ENCODE measurements around the gene CLMN. TPM values are rescaled to one million over a fixed set of nuclear protein-coding genes. Genes with fewer than 3 reads are reported as not detected.

The CLMN gene
- total and polyA plus RNA-seq, 10 of the 15 experiments (the other 5 are each of a cell fraction or from before 2014, with no cell fraction given): 7.8 to 49.3 (median 18.5) TPM

DNA sequence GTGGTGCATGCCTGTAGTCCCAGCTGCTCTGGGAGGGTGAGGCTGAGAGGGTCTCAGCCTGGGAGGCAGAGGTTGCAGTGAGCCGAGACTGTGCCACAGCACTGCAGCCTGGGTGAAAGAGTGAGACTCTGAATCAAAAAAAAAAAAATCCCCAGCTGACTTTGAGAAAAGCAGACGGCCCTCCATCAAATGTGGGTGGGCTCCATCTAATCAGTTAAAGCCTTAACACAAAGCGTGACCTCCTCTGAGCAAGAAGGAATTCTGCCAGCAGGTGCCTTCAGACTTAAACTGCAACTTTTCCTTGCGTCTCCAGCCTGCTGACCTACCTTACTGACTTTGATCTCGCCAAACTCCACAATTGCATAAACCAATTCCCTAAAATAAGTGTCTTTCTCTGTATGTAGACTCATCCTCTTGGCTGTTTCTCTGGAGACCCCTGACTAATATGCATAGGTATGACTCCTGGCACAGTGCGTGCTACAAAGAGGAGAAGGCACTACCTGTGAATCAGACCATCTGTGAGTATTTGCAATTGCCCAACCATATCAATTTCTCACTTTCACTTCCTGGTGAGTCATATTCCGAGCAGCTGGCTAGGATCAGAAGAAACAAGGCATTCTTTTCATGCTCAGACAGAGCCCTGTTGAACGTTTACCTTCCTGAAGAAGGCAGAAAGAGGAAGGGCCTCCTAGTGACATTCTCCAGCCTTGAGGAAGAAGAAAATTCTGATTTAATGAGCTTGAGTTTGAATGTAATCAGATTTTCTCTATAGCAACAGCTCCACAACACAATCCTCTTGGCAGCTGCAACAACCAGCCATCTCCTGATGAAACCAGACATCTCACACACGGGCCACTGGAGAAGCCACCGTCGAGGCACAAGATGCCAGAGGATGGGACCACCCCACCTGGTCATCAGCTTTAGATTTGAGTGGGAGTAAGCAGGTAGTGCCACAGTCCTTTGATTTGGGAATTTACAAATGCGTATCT, 54.3 kb downstream of the CLMN start (continued):
- TF ChIP-seq FOS (IDR thresholded peaks at IDR 0.05; ENCODE audit: borderline replicate concordance, extremely low read depth, insufficient read length) (no peak), NRF1 (conservative IDR thresholded peaks at IDR 0.05; ENCODE audit: low read depth, low read length) (no peak), RCOR1 (conservative IDR thresholded peaks at IDR 0.05; ENCODE audit: low read depth, low read length) (peak; percentile 95), ZNF274 (IDR thresholded peaks at IDR 0.05; ENCODE audit: insufficient read depth, insufficient read length) (no peak), IKZF1 (conservative IDR thresholded peaks at IDR 0.05) (peak; percentile 99), PBX3 (IDR thresholded peaks at IDR 0.05; ENCODE audit: insufficient replicate concordance, low read depth, low read length) (peak; percentile 50), NFYB (IDR thresholded peaks at IDR 0.05; ENCODE audit: insufficient read depth, low read depth, low read length) (no peak), POU2F2 (IDR thresholded peaks at IDR 0.05; ENCODE audit: borderline replicate concordance, low read depth, low read length) (peak; percentile 97), RAD21 (IDR thresholded peaks at IDR 0.05; ENCODE audit: insufficient read depth, low read depth, low read length) (peak; percentile 38; the same call in 1 of the 2 replicates), MTA3 (IDR thresholded peaks at IDR 0.05; ENCODE audit: borderline replicate concordance, low read length) (peak; percentile 96), USF1 (IDR thresholded peaks at IDR 0.05; ENCODE audit: borderline replicate concordance, extremely low read length, insufficient read depth, low read depth, low read length) (no peak), SREBF2 (IDR thresholded peaks at IDR 0.05; ENCODE audit: low read length) (no peak), DPF2 (IDR thresholded peaks at IDR 0.05) (peak; percentile 99), MXI1 (IDR thresholded peaks at IDR 0.05; ENCODE audit: low read depth, low read length) (peak; percentile 74), YY1 (IDR thresholded peaks at IDR 0.05; ENCODE audit: low read depth, low read length) (no peak), KAT2A (conservative IDR thresholded peaks at IDR 0.05; ENCODE audit: control insufficient read depth, low read depth, low read length) (no peak), CBX5 (IDR thresholded peaks at IDR 0.05; ENCODE audit: low read depth) (peak; percentile 82; the same call in 1 of the 2 replicates), ZNF217 (IDR thresholded peaks at IDR 0.05) (no peak; the same call in none of the 2 replicates)
- TF ChIP-seq, protein P1, sequence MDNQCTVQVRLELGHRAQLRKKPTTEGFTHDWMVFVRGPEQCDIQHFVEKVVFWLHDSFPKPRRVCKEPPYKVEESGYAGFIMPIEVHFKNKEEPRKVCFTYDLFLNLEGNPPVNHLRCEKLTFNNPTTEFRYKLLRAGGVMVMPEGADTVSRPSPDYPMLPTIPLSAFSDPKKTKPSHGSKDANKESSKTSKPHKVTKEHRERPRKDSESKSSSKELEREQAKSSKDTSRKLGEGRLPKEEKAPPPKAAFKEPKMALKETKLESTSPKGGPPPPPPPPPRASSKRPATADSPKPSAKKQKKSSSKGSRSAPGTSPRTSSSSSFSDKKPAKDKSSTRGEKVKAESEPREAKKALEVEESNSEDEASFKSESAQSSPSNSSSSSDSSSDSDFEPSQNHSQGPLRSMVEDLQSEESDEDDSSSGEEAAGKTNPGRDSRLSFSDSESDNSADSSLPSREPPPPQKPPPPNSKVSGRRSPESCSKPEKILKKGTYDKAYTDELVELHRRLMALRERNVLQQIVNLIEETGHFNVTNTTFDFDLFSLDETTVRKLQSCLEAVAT (IDR thresholded peaks at IDR 0.05): peak; percentile 46; the same call in 1 of the 2 replicates
- TF ChIP-seq, protein P2, sequence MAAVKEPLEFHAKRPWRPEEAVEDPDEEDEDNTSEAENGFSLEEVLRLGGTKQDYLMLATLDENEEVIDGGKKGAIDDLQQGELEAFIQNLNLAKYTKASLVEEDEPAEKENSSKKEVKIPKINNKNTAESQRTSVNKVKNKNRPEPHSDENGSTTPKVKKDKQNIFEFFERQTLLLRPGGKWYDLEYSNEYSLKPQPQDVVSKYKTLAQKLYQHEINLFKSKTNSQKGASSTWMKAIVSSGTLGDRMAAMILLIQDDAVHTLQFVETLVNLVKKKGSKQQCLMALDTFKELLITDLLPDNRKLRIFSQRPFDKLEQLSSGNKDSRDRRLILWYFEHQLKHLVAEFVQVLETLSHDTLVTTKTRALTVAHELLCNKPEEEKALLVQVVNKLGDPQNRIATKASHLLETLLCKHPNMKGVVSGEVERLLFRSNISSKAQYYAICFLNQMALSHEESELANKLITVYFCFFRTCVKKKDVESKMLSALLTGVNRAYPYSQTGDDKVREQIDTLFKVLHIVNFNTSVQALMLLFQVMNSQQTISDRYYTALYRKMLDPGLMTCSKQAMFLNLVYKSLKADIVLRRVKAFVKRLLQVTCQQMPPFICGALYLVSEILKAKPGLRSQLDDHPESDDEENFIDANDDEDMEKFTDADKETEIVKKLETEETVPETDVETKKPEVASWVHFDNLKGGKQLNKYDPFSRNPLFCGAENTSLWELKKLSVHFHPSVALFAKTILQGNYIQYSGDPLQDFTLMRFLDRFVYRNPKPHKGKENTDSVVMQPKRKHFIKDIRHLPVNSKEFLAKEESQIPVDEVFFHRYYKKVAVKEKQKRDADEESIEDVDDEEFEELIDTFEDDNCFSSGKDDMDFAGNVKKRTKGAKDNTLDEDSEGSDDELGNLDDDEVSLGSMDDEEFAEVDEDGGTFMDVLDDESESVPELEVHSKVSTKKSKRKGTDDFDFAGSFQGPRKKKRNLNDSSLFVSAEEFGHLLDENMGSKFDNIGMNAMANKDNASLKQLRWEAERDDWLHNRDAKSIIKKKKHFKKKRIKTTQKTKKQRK (IDR thresholded peaks at IDR 0.05; ENCODE audit: low read depth, low read length): no peak

Measured in GM12878 (cell line).